Measurements from ENCODE around the gene SFXN2. TPM values are rescaled to one million over a fixed set of nuclear protein-coding genes. Genes with fewer than 3 reads are reported as not detected.

SFXN2 gene
- total RNA-seq, 1 experiment from 2014 or later = 21.2 TPM

DNA sequence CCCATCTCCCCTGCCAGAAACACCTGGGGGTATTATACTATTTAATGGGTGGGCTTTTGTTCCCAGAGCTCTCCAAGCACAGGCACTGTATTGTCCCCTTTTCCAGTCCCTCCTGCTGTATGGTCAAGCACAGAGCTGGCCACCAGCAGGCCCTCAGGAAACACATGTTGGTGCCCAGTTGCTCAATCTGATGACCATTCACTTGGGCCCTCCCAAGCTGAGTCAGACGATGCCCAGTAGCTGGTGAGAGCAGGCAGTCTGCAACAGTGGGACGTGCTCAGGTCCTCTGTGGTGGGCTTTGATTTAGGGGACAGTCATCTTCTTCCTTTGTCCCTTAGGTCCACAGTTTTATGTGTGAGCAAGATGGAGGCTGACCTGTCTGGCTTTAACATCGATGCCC, 11.8 kb downstream of the SFXN2 start (continued):
- no peak for TF ChIP-seq ZNF425 (CRISPR knock-in tag; conservative IDR thresholded peaks at IDR 0.05)
- no peak for TF ChIP-seq ZNF138 (CRISPR knock-in tag; conservative IDR thresholded peaks at IDR 0.05)

- Mint-ChIP-seq H3K27ac (no peak overlapping the region), H3K4me1 (no peaks in the 10 kb centered on the region), H3K4me3 (no peak overlapping the region), H3K27me3 (ENCODE audit: low read depth) (no peaks in the 10 kb centered on the region), H3K9me3 (peaks cover 6% of the 10 kb centered on the region), H3K36me3 (peaks cover 50% of the 10 kb centered on the region)
- ATAC-seq (no peak), DNase-seq (ENCODE audit: low spot score) (no peak)
- ChIA-PET POLR2A (no interaction called here), CTCF (interaction anchor here (0.6 to 2.0 kb wide), 2 partner anchors 11 to 49 kb away, joined by 4 to 6 read pairs; no protein-coding TSS in a partner anchor)
- TF ChIP-seq AR (CRISPR knock-in tag; IDR thresholded peaks at IDR 0.05) = no peak
- TF ChIP-seq KAT7 (CRISPR knock-in tag; IDR thresholded peaks at IDR 0.05; ENCODE audit: borderline replicate concordance) = no peak
- TF ChIP-seq USF2 (CRISPR knock-in tag; IDR thresholded peaks at IDR 0.05) = no peak
- no peak for TF ChIP-seq ZMAT4 (CRISPR knock-in tag; IDR thresholded peaks at IDR 0.05)
- TF ChIP-seq, protein P1, sequence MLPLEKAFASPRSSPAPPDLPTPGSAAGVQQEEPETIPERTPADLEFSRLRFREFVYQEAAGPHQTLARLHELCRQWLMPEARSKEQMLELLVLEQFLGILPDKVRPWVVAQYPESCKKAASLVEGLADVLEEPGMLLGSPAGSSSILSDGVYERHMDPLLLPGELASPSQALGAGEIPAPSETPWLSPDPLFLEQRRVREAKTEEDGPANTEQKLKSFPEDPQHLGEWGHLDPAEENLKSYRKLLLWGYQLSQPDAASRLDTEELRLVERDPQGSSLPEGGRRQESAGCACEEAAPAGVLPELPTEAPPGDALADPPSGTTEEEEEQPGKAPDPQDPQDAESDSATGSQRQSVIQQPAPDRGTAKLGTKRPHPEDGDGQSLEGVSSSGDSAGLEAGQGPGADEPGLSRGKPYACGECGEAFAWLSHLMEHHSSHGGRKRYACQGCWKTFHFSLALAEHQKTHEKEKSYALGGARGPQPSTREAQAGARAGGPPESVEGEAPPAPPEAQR (CRISPR knock-in tag; IDR thresholded peaks at IDR 0.05) = no peak
- no peak for TF ChIP-seq NFYB (CRISPR knock-in tag; conservative IDR thresholded peaks at IDR 0.05; ENCODE audit: low read depth)
- TF ChIP-seq, protein P2, sequence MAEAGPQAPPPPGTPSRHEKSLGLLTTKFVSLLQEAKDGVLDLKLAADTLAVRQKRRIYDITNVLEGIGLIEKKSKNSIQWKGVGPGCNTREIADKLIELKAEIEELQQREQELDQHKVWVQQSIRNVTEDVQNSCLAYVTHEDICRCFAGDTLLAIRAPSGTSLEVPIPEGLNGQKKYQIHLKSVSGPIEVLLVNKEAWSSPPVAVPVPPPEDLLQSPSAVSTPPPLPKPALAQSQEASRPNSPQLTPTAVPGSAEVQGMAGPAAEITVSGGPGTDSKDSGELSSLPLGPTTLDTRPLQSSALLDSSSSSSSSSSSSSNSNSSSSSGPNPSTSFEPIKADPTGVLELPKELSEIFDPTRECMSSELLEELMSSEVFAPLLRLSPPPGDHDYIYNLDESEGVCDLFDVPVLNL (CRISPR knock-in tag; IDR thresholded peaks at IDR 0.05; ENCODE audit: borderline replicate concordance, low read depth) = no peak
- no peak for TF ChIP-seq SMAD3 (CRISPR knock-in tag; IDR thresholded peaks at IDR 0.05; ENCODE audit: borderline replicate concordance)
- no peak for TF ChIP-seq IRF1 (CRISPR knock-in tag; IDR thresholded peaks at IDR 0.05)
- no peak for TF ChIP-seq ATF3 (CRISPR knock-in tag; conservative IDR thresholded peaks at IDR 0.05)
- TF ChIP-seq ELF4 (CRISPR knock-in tag; IDR thresholded peaks at IDR 0.05; ENCODE audit: low read depth) = no peak
- TF ChIP-seq NR2C2 (CRISPR knock-in tag; IDR thresholded peaks at IDR 0.05) = no peak
- TF ChIP-seq GTF2I (CRISPR knock-in tag; conservative IDR thresholded peaks at IDR 0.05) = no peak
- TF ChIP-seq, protein P3, sequence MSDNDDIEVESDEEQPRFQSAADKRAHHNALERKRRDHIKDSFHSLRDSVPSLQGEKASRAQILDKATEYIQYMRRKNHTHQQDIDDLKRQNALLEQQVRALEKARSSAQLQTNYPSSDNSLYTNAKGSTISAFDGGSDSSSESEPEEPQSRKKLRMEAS (CRISPR knock-in tag; IDR thresholded peaks at IDR 0.05) = no peak
Measured at GRCh38 chr10:102727037-102727818, 12.8 kb downstream of the SFXN2 start.
